GM12878 (cell line): ENCODE measurements around the gene SLC25A47.

Experiments
- RFX5 ChIP-seq: IDR thresholded peaks from 2 replicates; pipeline ENCODE4 v1.6.1; 2011; ENCODE audit warnings: low read depth, low read length, improper control_type of control experiment
- SREBF2 ChIP-seq: IDR thresholded peaks from 2 replicates; pipeline ENCODE4 v1.6.1; 2012; ENCODE audit warnings: mild to moderate bottlenecking, low read length
- TF ChIP-seq, protein P1 (sequence below), 3 experiments: IDR thresholded peaks in 2 of 3; conservative IDR thresholded peaks in 1 of 3; 2 replicates each; pipeline ENCODE4 v1.5.1; 2011; ENCODE audit warnings: low read depth in 3 of 3, low read length in 3 of 3, mild to moderate bottlenecking in 3 of 3, control low read depth in 2 of 3, moderate library complexity in 2 of 3, inconsistent platforms in 1 of 3, mixed read lengths in 1 of 3; ENCODE audit not compliant: control insufficient read depth in 2 of 3, insufficient read depth in 1 of 3; ENCODE audit errors: extremely low read depth in 1 of 3

DNA sequence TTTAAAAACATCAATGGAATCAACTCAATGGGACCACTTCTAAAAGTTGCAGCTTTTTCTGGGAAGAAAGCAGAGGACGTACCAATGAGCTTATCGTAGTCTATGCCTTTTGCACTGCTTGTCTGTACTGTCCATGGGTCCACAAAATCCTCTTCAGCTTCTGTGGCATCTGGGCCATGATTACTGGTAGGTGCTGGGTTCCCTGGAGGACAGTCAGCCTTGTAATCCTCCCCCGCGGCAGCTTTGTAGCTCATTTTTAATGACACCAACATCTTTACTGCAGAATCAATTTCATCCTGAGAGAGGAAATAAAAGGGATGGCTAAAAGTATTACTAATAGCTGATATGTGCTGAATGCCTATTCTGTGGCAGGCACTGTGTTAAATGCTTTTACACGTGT, 38.5 kb downstream of the SLC25A47 start:
- TF ChIP-seq SREBF2 (no peak), RFX5 (no peak)
- TF ChIP-seq, protein P1, sequence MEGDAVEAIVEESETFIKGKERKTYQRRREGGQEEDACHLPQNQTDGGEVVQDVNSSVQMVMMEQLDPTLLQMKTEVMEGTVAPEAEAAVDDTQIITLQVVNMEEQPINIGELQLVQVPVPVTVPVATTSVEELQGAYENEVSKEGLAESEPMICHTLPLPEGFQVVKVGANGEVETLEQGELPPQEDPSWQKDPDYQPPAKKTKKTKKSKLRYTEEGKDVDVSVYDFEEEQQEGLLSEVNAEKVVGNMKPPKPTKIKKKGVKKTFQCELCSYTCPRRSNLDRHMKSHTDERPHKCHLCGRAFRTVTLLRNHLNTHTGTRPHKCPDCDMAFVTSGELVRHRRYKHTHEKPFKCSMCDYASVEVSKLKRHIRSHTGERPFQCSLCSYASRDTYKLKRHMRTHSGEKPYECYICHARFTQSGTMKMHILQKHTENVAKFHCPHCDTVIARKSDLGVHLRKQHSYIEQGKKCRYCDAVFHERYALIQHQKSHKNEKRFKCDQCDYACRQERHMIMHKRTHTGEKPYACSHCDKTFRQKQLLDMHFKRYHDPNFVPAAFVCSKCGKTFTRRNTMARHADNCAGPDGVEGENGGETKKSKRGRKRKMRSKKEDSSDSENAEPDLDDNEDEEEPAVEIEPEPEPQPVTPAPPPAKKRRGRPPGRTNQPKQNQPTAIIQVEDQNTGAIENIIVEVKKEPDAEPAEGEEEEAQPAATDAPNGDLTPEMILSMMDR (IDR thresholded peaks at IDR 0.05 in 2 of 3, conservative IDR thresholded peaks at IDR 0.05 in 1 of 3; ENCODE audit: control insufficient read depth in 2 of 3, extremely low read depth in 1 of 3, insufficient read depth in 1 of 3, low read depth in 3 of 3, low read length in 3 of 3) = no peak
